Stimulated activated CD8-positive, alpha-beta memory T cell treated with anti-CD3 and anti-CD28 coated beads, Interleukin-7, amount 100 ng/mL, for 24 hours (primary cell): ENCODE data around the gene CHST11.
"Not testable (repeated sequence)": the region's sequence is repeated elsewhere in the genome, so short reads cannot be mapped to it uniquely, and the experiment has no call there.

ENCODE experiments used
- DNase-seq: peaks from one replicate; pipeline ENCODE4 v3.0.0-alpha.2; 2020; ENCODE audit warnings: low read depth

The CHST11 gene

GRCh38 chr12:104741077-104741476 is 284.3 kb downstream of the CHST11 start:
- no peak for DNase-seq

- DNase-seq, result no peak
These were observed 285.0 kb downstream of the CHST11 start for GRCh38 chr12:104741497-104742367.

GRCh38 chr12:104742551-104743201 is 285.9 kb downstream of the CHST11 start:
- DNase-seq, result no peak

GRCh38 chr12:104743202-104743580 is 286.4 kb downstream of the CHST11 start:
- DNase-seq, result no peak

- DNase-seq, result not testable (repeated sequence)
These were observed 287.2 kb downstream of the CHST11 start for GRCh38 chr12:104743753-104744548.

- no peak for DNase-seq
These were observed 289.8 kb downstream of the CHST11 start for GRCh38 chr12:104746467-104747088.

GRCh38 chr12:104747330-104747729 is 290.6 kb downstream of the CHST11 start:
- no peak for DNase-seq

GRCh38 chr12:104747955-104748354 is 291.2 kb downstream of the CHST11 start:
- no peak for DNase-seq

- DNase-seq, result no peak
These were observed 291.6 kb downstream of the CHST11 start for GRCh38 chr12:104748356-104748755.

GRCh38 chr12:104748790-104749189 is 292.0 kb downstream of the CHST11 start:
- DNase-seq, result no peak

- no peak for DNase-seq
These were observed 292.8 kb downstream of the CHST11 start for GRCh38 chr12:104749545-104749944.

- DNase-seq, result no peak
These were observed 293.3 kb downstream of the CHST11 start for GRCh38 chr12:104750061-104750460.

GRCh38 chr12:104751120-104751519 is 294.4 kb downstream of the CHST11 start:
- DNase-seq, result no peak

GRCh38 chr12:104751594-104751993 is 294.8 kb downstream of the CHST11 start:
- DNase-seq, result no peak

- DNase-seq, result no peak
These were observed 295.3 kb downstream of the CHST11 start for GRCh38 chr12:104752016-104752415.

- DNase-seq, result no peak
These were observed 296.1 kb downstream of the CHST11 start for GRCh38 chr12:104752881-104753280.

GRCh38 chr12:104756901-104757300 is 300.2 kb downstream of the CHST11 start:
- DNase-seq, result no peak

GRCh38 chr12:104758771-104759170 is 302.0 kb downstream of the CHST11 start:
- DNase-seq, result no peak

- no peak for DNase-seq
These were observed 304.3 kb downstream of the CHST11 start for GRCh38 chr12:104761091-104761490.

- DNase-seq, result no peak
These were observed 304.9 kb downstream of the CHST11 start for GRCh38 chr12:104761611-104762010.

- DNase-seq, result no peak
These were observed 306.5 kb downstream of the CHST11 start for GRCh38 chr12:104763168-104763805.
